PC-9 (cell line): ENCODE results near the gene DNAI2.

Experiments
- CTCF ChIP-seq: fragments of 200-600 bp; sonication (generic); conservative IDR thresholded peaks from 2 replicates; pipeline ENCODE4 v1.6.1; 2017; ENCODE audit warnings: mixed run types, antibody characterized with exemption, mild to moderate bottlenecking, moderate library complexity
- EZH2 ChIP-seq: fragments of 200-600 bp; sonication (generic); IDR thresholded peaks from 2 replicates; pipeline ENCODE4 v1.8.0; 2017; ENCODE audit warnings: antibody characterized with exemption, low read depth

GRCh38 chr17:74282587-74283370 lies 8.7 kb downstream of the DNAI2 start:
- TF ChIP-seq CTCF (no peak), EZH2 (no peak)
